HG03060 (cell line): ENCODE measurements around the gene CENPVL1.
"Not testable (repeated sequence)": the region's sequence is repeated elsewhere in the genome, so short reads cannot be mapped to it uniquely, and the experiment has no call there.

Source experiments
- ATAC-seq: cut with Tn5 transposase; IDR thresholded peaks from one replicate; pipeline ENCODE4 v1.9.1; 2021; ENCODE audit warnings: low read depth, moderate number of reproducible peaks; ENCODE audit not compliant: unreplicated experiment

The CENPVL1 gene

GRCh38 chrX:51710277-51711164, at the start of gene CENPVL1:
Gene CENPVL1, plus strand, starts transcription at chrX:51710512. Its CDS starts 0 bp downstream, at chrX:51710512.
- ATAC-seq: not testable (repeated sequence)

GRCh38 chrX:51665981-51666380, 44.3 kb upstream of the CENPVL1 start:
- no peak for ATAC-seq

- ATAC-seq: not testable (repeated sequence)
Observed at GRCh38 chrX:51679689-51680433, 30.5 kb upstream of the CENPVL1 start.

- ATAC-seq: not testable (repeated sequence)
Observed at GRCh38 chrX:51681808-51682719, 28.2 kb upstream of the CENPVL1 start.

GRCh38 chrX:51682720-51683062, 27.6 kb upstream of the CENPVL1 start, which contains the start of gene CENPVL2:
Gene CENPVL2, minus strand, starts transcription at chrX:51682831. Its CDS starts 0 bp downstream, at chrX:51682831.
- not testable (repeated sequence) for ATAC-seq

GRCh38 chrX:51694254-51694653, 16.1 kb upstream of the CENPVL1 start:
- no peak for ATAC-seq

- ATAC-seq: no peak
Observed at GRCh38 chrX:51697397-51697796, 12.9 kb upstream of the CENPVL1 start.

- not testable (repeated sequence) for ATAC-seq
Observed at GRCh38 chrX:51712943-51713647, 2.8 kb downstream of the CENPVL1 start.

- ATAC-seq: no peak
Observed at GRCh38 chrX:51728202-51728601, 17.9 kb downstream of the CENPVL1 start.

GRCh38 chrX:51737091-51737490, 26.8 kb downstream of the CENPVL1 start:
- ATAC-seq: no peak

GRCh38 chrX:51742586-51742985, 32.3 kb downstream of the CENPVL1 start:
- no peak for ATAC-seq

GRCh38 chrX:51743179-51743957, 33.1 kb downstream of the CENPVL1 start, which contains the start of gene GSPT2:
Gene GSPT2, plus strand, starts transcription at chrX:51743442. Its CDS starts 185 bp downstream, at chrX:51743627.
- ATAC-seq: peak; percentile 80

GRCh38 chrX:51747671-51748070, 37.4 kb downstream of the CENPVL1 start:
- ATAC-seq: no peak

- no peak for ATAC-seq
Observed at GRCh38 chrX:51759055-51759839, 48.9 kb downstream of the CENPVL1 start.

- no peak for ATAC-seq
Observed at GRCh38 chrX:51760657-51761056, 50.3 kb downstream of the CENPVL1 start.
